Right forelimb (tissue), 1 donor: ENCODE measurements around the gene LPP.

Source experiments
- DNase-seq: peaks from one replicate; pipeline ENCODE4 v3.0.0-alpha.2; 2018

LPP gene

GRCh38 chr3:188660415-188660814 lies 506.5 kb downstream of the LPP start:
- no peak for DNase-seq

GRCh38 chr3:188661806-188662205 lies 507.8 kb downstream of the LPP start:
- DNase-seq, result no peak

DNA sequence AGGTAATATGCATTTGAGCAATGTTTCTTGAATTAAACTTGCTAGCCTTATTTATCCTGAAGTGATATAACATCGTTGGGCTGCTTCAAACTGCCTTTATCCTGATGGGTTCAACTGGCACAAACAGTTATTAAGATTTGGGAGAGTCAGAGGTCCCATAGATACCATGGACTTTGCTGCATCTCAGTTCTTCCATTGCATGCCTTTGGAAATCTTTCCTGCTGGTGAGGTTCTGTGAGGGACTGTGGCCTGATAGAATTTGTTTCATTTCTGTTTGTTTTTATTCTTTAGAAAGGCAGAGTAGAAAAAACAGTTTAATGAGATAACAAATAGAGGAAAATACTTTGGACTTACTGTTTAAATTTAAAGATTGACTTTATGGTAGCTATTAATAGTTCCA lies 508.3 kb downstream of the LPP start:
- DNase-seq, result no peak

DNA sequence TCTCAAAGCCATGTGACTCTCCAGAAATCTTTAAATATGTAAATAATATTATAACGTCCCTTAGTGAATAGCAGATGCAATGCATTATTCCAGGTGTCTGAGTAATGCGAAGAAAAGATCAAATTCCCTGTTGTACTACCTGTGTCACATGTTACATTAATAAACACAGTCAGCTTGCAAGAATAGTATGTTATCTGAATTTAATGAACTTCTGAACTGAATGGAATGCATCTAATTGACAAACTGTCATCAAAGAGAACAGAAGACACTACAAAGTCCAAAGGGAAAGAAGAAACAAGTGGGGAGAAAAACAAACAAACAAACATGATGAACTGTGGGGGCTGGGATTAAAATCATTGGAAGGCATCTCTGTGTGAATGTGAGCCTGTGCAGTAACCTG lies 508.8 kb downstream of the LPP start:
- no peak for DNase-seq

GRCh38 chr3:188663839-188664238 lies 509.9 kb downstream of the LPP start:
- no peak for DNase-seq

GRCh38 chr3:188664795-188665194 lies 510.8 kb downstream of the LPP start:
- no peak for DNase-seq

DNA sequence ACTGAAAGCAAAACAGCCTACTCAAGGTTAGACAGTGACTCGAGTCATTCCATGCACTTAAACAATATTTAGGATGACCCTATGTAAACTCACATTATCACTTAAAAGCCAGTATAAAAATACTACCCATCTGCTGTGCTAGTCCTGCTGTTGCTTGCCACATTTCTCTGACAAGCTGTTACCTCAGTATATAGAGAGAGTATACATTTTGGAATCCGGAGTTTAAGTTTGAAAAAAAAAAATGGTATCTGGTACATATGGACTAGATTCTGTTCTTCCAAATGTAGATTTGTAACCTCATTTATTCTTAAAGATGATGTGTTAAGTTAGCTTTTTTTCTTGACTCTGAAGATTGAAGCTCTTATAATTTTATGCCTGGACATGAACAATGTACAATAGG lies 514.0 kb downstream of the LPP start:
- DNase-seq, result no peak

GRCh38 chr3:188670446-188670845 lies 516.5 kb downstream of the LPP start:
- DNase-seq, result no peak

DNA sequence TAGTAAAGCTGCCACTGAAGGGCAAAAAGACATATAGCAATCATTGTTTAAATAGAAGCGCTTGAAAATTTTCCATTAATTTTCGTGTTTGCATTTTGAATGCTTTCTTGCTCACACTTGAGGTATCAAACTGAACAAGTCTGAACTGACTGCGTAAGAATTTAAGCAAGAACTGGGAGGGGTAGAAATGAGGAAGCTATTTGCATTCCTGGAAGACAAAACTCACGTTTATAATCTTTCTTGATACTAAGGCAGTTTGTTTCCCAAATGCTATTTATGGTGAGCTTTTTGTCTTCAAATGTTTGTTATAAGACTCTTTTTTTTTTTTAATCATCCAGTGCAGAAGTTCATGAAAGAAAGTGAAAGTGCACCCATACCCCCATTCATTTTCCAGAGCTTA lies 518.0 kb downstream of the LPP start:
- no peak for DNase-seq

DNA sequence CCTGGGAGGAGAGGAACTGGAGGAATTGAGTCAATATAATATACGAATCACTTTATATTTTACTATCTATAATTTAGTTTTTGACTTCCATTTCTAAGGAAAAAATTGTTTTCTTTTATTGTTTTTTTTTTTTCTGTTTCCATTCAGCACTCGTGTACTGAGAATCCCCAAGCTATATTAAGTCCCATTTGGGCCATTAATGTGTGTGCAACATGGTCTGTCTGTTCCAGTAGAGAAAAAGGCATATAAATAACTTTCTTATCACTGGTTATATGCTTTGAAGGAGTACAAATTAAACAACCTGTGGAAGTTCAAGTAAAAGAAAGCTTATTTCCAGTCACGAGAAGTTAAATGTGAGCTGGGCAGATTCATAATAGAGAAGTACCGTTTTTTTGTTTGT lies 518.9 kb downstream of the LPP start:
- no peak for DNase-seq

DNA sequence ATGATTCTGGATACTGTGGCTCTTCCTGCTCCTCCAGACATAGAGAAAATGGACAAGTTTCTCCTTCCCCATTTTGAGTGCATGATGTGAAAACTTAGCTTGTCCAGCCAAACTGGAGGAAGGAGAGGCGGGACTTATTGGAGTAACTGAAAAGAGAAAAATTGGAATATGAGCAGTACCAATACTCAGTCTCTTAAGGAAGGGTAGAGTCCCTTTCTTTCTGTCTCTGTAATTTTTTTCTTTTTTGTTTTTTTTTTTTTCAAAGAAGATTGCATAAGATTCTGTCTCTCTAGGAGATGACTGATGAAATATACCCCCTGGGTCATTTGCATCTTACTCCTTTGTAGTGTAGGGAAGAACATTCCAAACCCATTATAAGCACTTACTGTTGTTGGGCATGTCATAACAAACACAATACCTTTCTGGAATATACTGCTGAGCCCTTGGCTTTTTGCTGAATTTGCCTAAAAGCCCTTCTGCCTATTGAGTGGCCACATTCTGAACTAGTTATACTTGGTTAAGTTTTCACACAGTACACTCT lies 519.8 kb downstream of the LPP start:
- no peak for DNase-seq

DNA sequence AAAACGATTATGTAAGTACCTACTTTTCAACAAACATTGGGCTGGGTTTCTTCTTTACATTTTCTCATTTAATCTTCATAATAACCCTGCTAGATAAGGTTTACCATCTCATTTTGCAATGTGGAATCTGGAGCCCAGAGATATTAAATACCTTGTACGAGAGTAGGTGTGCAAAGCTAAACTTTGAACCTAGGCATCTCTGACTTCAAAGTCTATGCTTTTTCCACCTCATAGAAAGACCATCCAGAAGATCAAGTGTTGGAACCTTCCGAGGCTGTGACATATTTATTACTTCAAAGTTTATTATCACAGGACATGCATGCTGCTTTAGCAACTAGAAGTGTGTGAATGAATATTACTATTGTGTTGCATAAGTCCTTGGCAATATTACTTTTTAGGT lies 520.6 kb downstream of the LPP start:
- no peak for DNase-seq

GRCh38 chr3:188677344-188677743 lies 523.4 kb downstream of the LPP start:
- DNase-seq, result no peak

GRCh38 chr3:188680189-188680588 lies 526.2 kb downstream of the LPP start:
- no peak for DNase-seq

DNA sequence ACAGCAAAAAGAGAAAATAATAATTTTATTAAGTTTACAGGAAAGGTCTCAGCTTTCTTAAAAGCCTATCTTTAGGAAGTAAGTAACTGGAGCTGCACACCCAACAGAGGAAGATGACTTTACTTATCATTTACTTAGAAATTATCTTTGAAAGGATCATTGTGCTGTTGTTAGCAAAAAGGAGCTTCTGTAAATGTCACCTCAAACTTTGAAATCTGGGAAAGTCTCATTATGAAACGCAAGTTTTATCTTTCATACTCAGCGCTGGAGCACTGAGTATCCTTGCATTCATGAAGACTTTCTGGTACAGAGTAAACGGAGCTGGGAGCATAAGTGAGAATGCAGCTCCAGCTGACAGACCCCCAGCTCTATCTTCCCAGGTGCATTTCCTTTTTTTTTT lies 526.6 kb downstream of the LPP start:
- no peak for DNase-seq

DNA sequence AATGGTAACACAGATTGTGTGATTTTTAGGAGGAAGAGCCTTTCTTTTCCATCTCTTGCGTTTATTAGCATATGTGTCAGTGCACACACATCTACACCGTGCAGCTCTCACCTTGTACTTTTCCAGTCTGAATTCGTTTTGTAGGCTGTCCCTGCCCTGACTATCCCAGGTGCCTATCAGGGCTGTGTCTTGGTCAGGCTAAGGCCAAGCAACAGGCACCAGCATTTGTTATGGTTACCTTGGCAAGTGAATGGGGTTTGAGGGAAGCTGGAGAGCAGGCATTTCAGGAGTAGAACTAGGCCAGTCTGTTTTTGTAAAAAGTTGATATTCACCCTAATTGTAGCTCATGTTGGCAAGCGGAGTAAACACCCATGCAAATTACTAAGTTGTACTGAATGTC lies 528.4 kb downstream of the LPP start:
- no peak for DNase-seq

GRCh38 chr3:188683032-188683521 lies 529.1 kb downstream of the LPP start:
- no peak for DNase-seq

DNA sequence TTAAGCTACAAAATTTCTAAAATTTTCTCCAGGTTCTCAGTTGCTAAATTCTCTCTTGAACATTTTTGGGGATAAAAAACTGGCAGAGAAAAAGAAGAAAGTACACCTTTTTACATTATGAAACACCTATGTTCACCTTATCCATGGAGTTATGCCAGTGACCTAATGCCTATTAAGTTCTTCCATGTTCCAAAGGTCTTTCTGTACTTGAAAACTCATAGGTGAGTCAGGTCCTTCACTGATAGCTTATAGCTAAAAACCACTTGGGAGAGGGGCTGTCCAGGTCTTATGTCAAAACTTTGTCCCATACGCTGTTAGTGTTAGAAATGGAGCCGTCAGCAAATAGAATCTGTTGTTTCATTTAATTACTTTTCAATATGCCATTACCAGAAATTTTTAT lies 530.3 kb downstream of the LPP start:
- DNase-seq, result no peak

GRCh38 chr3:188685789-188686188 lies 531.8 kb downstream of the LPP start:
- no peak for DNase-seq

GRCh38 chr3:188686324-188686723 lies 532.4 kb downstream of the LPP start:
- DNase-seq, result no peak

- no peak for DNase-seq
Measured at GRCh38 chr3:188687389-188687788, 533.4 kb downstream of the LPP start.

- DNase-seq, result no peak
Measured at GRCh38 chr3:188689101-188689574, 535.2 kb downstream of the LPP start.

DNA sequence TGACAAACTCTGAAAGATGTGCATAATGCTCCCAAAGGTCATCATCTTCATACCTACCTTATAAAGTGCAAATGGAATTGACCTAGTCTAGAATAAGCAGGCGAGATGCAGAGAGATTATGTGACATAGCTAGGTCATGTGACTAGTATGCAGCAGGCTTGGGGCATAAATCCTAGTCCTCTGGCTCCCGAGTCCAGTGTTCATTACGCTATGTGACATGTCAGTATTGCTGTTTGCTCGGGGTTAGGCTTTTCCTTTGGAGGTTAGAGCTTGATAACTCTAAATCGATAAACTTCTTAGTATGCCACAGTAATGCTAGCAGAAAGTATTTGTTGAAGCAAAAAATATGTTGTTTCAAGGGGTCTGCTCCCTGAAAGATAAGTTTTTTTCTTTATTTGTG lies 536.1 kb downstream of the LPP start:
- DNase-seq, result no peak

- DNase-seq, result no peak
Measured at GRCh38 chr3:188691004-188691403, 537.0 kb downstream of the LPP start.

DNA sequence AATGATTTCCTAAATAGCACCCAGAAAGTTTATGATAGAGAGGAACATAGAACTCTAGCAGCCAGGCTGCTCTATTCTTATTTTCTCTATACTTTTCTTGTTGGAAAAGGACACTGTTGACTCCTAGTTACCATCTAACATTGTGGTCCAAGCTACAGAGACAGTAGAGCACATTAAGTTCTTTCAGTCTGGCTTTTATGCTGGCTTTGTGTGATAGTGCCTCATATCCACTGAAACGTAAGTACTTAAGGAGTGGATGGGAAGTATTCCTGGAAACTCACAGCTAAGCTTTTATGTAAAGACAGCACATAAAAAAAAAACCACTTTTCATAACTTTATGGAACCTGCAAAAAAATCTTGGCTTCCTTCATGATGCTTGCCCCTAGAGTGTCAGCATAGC lies 537.7 kb downstream of the LPP start:
- DNase-seq, result no peak

DNA sequence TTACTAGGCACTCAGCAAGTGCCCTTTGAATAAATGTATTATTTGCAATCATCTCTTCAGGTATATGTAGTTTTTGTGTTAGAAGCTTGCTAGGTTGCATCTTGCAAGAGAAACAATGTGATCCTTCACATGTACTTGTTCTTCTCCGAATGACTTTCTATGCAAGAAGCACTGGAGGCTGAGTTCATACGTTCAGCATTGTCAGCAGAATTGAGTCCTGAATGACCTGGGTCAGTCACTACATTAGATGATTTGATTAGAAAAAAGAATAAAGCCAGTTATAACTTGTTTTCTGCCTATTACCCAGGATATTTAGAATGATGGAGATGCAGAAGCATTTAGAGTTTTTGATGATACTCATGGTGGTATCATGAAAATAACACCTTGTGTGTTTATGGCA lies 538.7 kb downstream of the LPP start:
- DNase-seq, result no peak
